ENCODE results near the gene FBN3.
"Not testable (repeated sequence)": the region's sequence is repeated elsewhere in the genome, so short reads cannot be mapped to it uniquely, and the experiment has no call there.

The FBN3 gene

GRCh38 chr19:8108560-8109445, 40.6 kb downstream of the FBN3 start:
- Histone ChIP-seq H3K27me3 (ENCODE audit: control insufficient read depth, insufficient read depth, low read length) (no peaks in the 10 kb centered on the region), H3K9ac (ENCODE audit: low read length) (no peak overlapping the region), H3K4me3 (ENCODE audit: low read length) (no peak overlapping the region), H3K36me3 (ENCODE audit: control insufficient read depth, insufficient read depth, low read length) (no peaks in the 10 kb centered on the region), H3K4me1 (ENCODE audit: control insufficient read depth, insufficient read depth, low read length) (no peaks in the 10 kb centered on the region), H3K27ac (ENCODE audit: low read depth, low read length) (no peak overlapping the region)

- Histone ChIP-seq H3K9ac (ENCODE audit: low read length) (no peak overlapping the region), H3K4me1 (ENCODE audit: control insufficient read depth, insufficient read depth, low read length) (no peaks in the 10 kb centered on the region), H3K4me3 (ENCODE audit: low read length) (no peak overlapping the region), H3K27ac (ENCODE audit: low read depth, low read length) (no peak overlapping the region), H3K27me3 (ENCODE audit: control insufficient read depth, insufficient read depth, low read length) (no peaks in the 10 kb centered on the region), H3K36me3 (ENCODE audit: control insufficient read depth, insufficient read depth, low read length) (no peaks in the 10 kb centered on the region)
Measured at GRCh38 chr19:8107301-8107903, 42.0 kb downstream of the FBN3 start.

GRCh38 chr19:8105471-8105870, 43.9 kb downstream of the FBN3 start:
- Histone ChIP-seq H3K9ac (ENCODE audit: low read length) (no peak overlapping the region), H3K4me3 (ENCODE audit: low read length) (no peak overlapping the region), H3K36me3 (ENCODE audit: control insufficient read depth, insufficient read depth, low read length) (no peaks in the 10 kb centered on the region), H3K27me3 (ENCODE audit: control insufficient read depth, insufficient read depth, low read length) (no peaks in the 10 kb centered on the region), H3K4me1 (ENCODE audit: control insufficient read depth, insufficient read depth, low read length) (no peaks in the 10 kb centered on the region), H3K27ac (ENCODE audit: low read depth, low read length) (no peak overlapping the region)

- H3K4me3 ChIP-seq (ENCODE audit: low read length); H3K27ac ChIP-seq (ENCODE audit: low read depth, low read length); H3K4me1 ChIP-seq (ENCODE audit: control insufficient read depth, insufficient read depth, low read length); H3K9ac ChIP-seq (ENCODE audit: low read length); H3K27me3 ChIP-seq (ENCODE audit: control insufficient read depth, insufficient read depth, low read length); H3K36me3 ChIP-seq (ENCODE audit: control insufficient read depth, insufficient read depth, low read length): not testable (repeated sequence)
Measured at GRCh38 chr19:8101910-8102309, 47.5 kb downstream of the FBN3 start.

GRCh38 chr19:8101311-8101710, 48.1 kb downstream of the FBN3 start:
- no peaks in the 10 kb centered on the region for H3K36me3 ChIP-seq (ENCODE audit: control insufficient read depth, insufficient read depth, low read length)
- H3K4me1 ChIP-seq (ENCODE audit: control insufficient read depth, insufficient read depth, low read length) = no peaks in the 10 kb centered on the region
- no peak overlapping the region for H3K9ac ChIP-seq (ENCODE audit: low read length)
- no peaks in the 10 kb centered on the region for H3K27me3 ChIP-seq (ENCODE audit: control insufficient read depth, insufficient read depth, low read length)
- H3K27ac ChIP-seq (ENCODE audit: low read depth, low read length) = no peak overlapping the region
- no peak overlapping the region for H3K4me3 ChIP-seq (ENCODE audit: low read length)

GRCh38 chr19:8097681-8098567, 51.5 kb downstream of the FBN3 start:
- no peak overlapping the region for H3K9ac ChIP-seq (ENCODE audit: low read length)

GRCh38 chr19:8097198-8097597, 52.2 kb downstream of the FBN3 start:
- no peak overlapping the region for H3K9ac ChIP-seq (ENCODE audit: low read length)
- H3K27me3 ChIP-seq (ENCODE audit: control insufficient read depth, insufficient read depth, low read length) = no peaks in the 10 kb centered on the region
- H3K4me3 ChIP-seq (ENCODE audit: low read length) = no peak overlapping the region
- no peaks in the 10 kb centered on the region for H3K36me3 ChIP-seq (ENCODE audit: control insufficient read depth, insufficient read depth, low read length)
- no peaks in the 10 kb centered on the region for H3K4me1 ChIP-seq (ENCODE audit: control insufficient read depth, insufficient read depth, low read length)
- H3K27ac ChIP-seq (ENCODE audit: low read depth, low read length) = no peak overlapping the region

More at GRCh38 chr19:8097681-8098567, 51.5 kb downstream of the FBN3 start:
- Histone ChIP-seq H3K4me3 (ENCODE audit: low read length) (no peak overlapping the region), H3K27ac (ENCODE audit: low read depth, low read length) (no peak overlapping the region), H3K4me1 (ENCODE audit: control insufficient read depth, insufficient read depth, low read length) (no peaks in the 10 kb centered on the region), H3K27me3 (ENCODE audit: control insufficient read depth, insufficient read depth, low read length) (no peaks in the 10 kb centered on the region), H3K36me3 (ENCODE audit: control insufficient read depth, insufficient read depth, low read length) (no peaks in the 10 kb centered on the region)

- Histone ChIP-seq H3K4me1 (ENCODE audit: control insufficient read depth, insufficient read depth, low read length) (no peaks in the 10 kb centered on the region), H3K9ac (ENCODE audit: low read length) (no peak overlapping the region), H3K27me3 (ENCODE audit: control insufficient read depth, insufficient read depth, low read length) (no peaks in the 10 kb centered on the region), H3K36me3 (ENCODE audit: control insufficient read depth, insufficient read depth, low read length) (no peaks in the 10 kb centered on the region), H3K27ac (ENCODE audit: low read depth, low read length) (no peak overlapping the region), H3K4me3 (ENCODE audit: low read length) (no peak overlapping the region)
Measured at GRCh38 chr19:8096071-8096470, 53.3 kb downstream of the FBN3 start.

GRCh38 chr19:8095354-8095886, 54.0 kb downstream of the FBN3 start:
- Histone ChIP-seq H3K27me3 (ENCODE audit: control insufficient read depth, insufficient read depth, low read length) (no peaks in the 10 kb centered on the region), H3K9ac (ENCODE audit: low read length) (no peak overlapping the region), H3K4me1 (ENCODE audit: control insufficient read depth, insufficient read depth, low read length) (no peaks in the 10 kb centered on the region), H3K36me3 (ENCODE audit: control insufficient read depth, insufficient read depth, low read length) (no peaks in the 10 kb centered on the region), H3K4me3 (ENCODE audit: low read length) (no peak overlapping the region), H3K27ac (ENCODE audit: low read depth, low read length) (no peak overlapping the region)

GRCh38 chr19:8094336-8094735, 55.1 kb downstream of the FBN3 start:
- Histone ChIP-seq H3K36me3 (ENCODE audit: control insufficient read depth, insufficient read depth, low read length) (no peaks in the 10 kb centered on the region), H3K9ac (ENCODE audit: low read length) (no peak overlapping the region), H3K4me3 (ENCODE audit: low read length) (no peak overlapping the region), H3K27ac (ENCODE audit: low read depth, low read length) (no peak overlapping the region), H3K27me3 (ENCODE audit: control insufficient read depth, insufficient read depth, low read length) (no peaks in the 10 kb centered on the region), H3K4me1 (ENCODE audit: control insufficient read depth, insufficient read depth, low read length) (no peaks in the 10 kb centered on the region)

- Histone ChIP-seq H3K9ac (ENCODE audit: low read length) (no peak overlapping the region), H3K36me3 (ENCODE audit: control insufficient read depth, insufficient read depth, low read length) (no peaks in the 10 kb centered on the region), H3K4me1 (ENCODE audit: control insufficient read depth, insufficient read depth, low read length) (no peaks in the 10 kb centered on the region), H3K27ac (ENCODE audit: low read depth, low read length) (no peak overlapping the region), H3K4me3 (ENCODE audit: low read length) (no peak overlapping the region), H3K27me3 (ENCODE audit: control insufficient read depth, insufficient read depth, low read length) (no peaks in the 10 kb centered on the region)
Measured at GRCh38 chr19:8093740-8094139, 55.7 kb downstream of the FBN3 start.

- H3K4me3 ChIP-seq (ENCODE audit: low read length) = no peak overlapping the region
- H3K4me1 ChIP-seq (ENCODE audit: control insufficient read depth, insufficient read depth, low read length) = no peaks in the 10 kb centered on the region
- H3K27me3 ChIP-seq (ENCODE audit: control insufficient read depth, insufficient read depth, low read length) = no peaks in the 10 kb centered on the region
- no peak overlapping the region for H3K27ac ChIP-seq (ENCODE audit: low read depth, low read length)
- no peaks in the 10 kb centered on the region for H3K36me3 ChIP-seq (ENCODE audit: control insufficient read depth, insufficient read depth, low read length)
- H3K9ac ChIP-seq (ENCODE audit: low read length) = no peak overlapping the region
Measured at GRCh38 chr19:8090950-8091349, 58.4 kb downstream of the FBN3 start.

Measured in rectal smooth muscle tissue (tissue), 1 donor.